ENCODE results near the gene TMEM151B.
A peak's percentile ranks its signal among the peaks of the same experiment; 100 is the strongest.
"Not testable (repeated sequence)": the region's sequence is repeated elsewhere in the genome, so short reads cannot be mapped to it uniquely, and the experiment has no call there.

Gene TMEM151B

DNA sequence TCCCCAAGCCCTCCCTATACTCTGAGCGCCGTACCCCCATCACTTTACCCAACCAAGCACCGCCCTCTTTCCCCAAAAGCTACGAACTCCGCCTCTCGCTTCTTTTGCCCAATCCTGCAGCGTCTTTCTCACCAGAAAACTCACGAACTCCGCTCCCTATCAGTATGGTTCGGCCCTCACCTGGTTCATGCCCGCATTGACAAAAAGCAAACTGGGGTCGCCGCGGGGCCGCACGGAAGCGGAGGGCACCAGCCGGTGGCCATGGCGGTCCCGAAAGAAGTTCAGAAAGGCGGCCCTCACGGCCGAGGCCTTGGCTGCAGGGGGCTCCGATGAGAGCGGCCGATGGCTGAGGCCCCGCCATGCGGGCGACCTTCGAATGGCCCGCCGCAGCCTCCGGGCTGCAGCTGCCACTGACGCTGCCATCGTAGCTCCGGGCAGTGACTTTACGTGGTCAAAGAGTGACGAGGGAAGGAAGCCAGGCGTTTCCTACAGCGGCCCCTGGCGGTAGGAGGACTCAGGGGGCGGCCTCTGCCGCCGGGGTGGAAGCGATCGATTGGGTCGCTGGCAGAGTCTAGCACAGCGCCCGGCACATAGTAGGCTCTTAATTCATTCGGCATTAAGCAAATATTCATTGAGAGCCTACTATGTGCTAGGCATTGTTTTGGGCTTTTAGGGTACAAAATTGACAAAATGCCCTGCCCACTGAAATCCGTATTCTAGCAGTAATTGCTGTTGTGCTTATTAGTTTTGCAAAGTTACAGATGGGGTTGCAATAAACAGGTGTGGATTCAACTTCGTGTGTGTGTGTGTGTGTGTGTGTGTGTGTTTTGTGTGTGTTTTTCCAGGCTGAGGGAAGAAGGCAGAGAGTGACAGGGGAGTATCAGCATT, 42.9 kb downstream of the TMEM151B start, which contains the start of gene AARS2:
AARS2 (minus strand) TSS at position 447 of the 888 bp plus-strand sequence; CDS start at position 423, 24 bp downstream.
- Histone ChIP-seq H3K9ac (ENCODE audit: low read depth, low read length) (peak within 1 kb of the TSS; percentile 77), H3K4me1 (ENCODE audit: insufficient read depth, low read length) (peaks cover 4% of the 10 kb centered on the region; the same call in 1 of the 2 replicates), H3K36me3 (ENCODE audit: insufficient read depth, low read length) (peaks cover 15% of the 10 kb centered on the region), H3K9me3 (ENCODE audit: control insufficient read depth, insufficient read depth, low read length) (no peaks in the 10 kb centered on the region)

DNA sequence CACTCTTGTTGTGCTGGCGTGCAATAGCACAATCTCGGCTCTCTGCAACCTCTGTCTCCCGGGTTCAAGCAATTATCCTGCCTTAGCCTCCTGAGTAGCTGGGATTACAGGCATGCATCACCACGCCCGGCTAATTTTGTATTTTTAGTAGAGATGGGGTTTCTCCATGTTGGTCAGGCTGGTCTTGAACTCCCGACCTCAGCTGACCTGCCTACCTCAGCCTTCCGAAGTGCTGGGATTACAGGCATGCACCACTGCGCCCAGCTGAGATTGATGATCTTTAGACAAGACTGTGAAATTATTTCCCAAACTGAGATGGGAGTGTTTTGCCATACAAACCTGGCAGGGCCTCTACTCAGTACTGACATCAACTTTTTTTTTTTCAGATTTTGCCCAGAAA, 44.4 kb downstream of the TMEM151B start:
- not testable (repeated sequence) for H3K4me1 ChIP-seq (ENCODE audit: insufficient read depth, low read length); H3K36me3 ChIP-seq (ENCODE audit: insufficient read depth, low read length); H3K9me3 ChIP-seq (ENCODE audit: control insufficient read depth, insufficient read depth, low read length); H3K9ac ChIP-seq (ENCODE audit: low read depth, low read length)

DNA sequence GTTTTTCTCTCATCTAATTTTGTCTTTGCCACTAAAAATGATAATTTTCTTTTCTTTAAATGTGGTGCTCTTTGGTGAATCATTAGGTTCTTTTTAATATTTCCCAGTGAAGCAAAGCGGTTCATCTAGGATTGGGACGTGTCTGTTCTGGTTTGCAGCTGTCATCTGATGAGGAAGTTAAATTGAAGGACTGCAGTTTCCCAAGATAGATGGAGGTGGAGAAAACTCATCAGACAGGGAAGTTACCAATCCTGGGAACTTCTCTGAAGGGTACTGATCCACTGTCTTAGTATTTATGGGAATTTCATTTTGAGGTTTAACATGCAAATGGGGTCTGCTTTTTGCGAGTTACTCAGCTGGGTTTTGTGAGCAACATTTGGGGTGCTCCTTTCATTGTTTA, 45.3 kb downstream of the TMEM151B start:
- Histone ChIP-seq H3K4me1 (ENCODE audit: insufficient read depth, low read length) (peaks cover 4% of the 10 kb centered on the region; the same call in 1 of the 2 replicates), H3K9me3 (ENCODE audit: control insufficient read depth, insufficient read depth, low read length) (no peaks in the 10 kb centered on the region), H3K9ac (ENCODE audit: low read depth, low read length) (no peak overlapping the region), H3K36me3 (ENCODE audit: insufficient read depth, low read length) (peaks cover 10% of the 10 kb centered on the region; the same call in 1 of the 2 replicates)

DNA sequence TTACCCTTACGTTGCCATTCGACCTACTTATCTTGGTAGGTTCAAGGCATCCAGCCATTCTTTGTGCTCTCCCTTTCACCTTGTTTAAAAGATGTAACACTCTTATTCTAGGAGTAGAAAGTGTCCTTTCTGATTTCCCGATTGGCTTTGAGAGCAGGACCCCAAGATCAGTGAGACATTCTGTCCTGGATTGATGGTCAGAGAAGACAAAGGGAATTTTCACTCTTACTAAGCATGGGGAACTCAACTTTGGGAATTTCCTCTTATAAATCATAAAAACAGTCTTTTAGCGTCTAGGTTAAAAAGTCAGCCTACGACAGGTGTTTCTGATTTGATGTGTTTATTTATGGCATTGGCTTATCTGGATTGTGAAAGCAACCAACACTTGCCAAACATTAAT, 45.7 kb downstream of the TMEM151B start:
- Histone ChIP-seq H3K9me3 (ENCODE audit: control insufficient read depth, insufficient read depth, low read length) (no peaks in the 10 kb centered on the region), H3K36me3 (ENCODE audit: insufficient read depth, low read length) (peaks cover 10% of the 10 kb centered on the region; the same call in 1 of the 2 replicates), H3K4me1 (ENCODE audit: insufficient read depth, low read length) (peaks cover 4% of the 10 kb centered on the region; the same call in 1 of the 2 replicates), H3K9ac (ENCODE audit: low read depth, low read length) (no peak overlapping the region)

DNA sequence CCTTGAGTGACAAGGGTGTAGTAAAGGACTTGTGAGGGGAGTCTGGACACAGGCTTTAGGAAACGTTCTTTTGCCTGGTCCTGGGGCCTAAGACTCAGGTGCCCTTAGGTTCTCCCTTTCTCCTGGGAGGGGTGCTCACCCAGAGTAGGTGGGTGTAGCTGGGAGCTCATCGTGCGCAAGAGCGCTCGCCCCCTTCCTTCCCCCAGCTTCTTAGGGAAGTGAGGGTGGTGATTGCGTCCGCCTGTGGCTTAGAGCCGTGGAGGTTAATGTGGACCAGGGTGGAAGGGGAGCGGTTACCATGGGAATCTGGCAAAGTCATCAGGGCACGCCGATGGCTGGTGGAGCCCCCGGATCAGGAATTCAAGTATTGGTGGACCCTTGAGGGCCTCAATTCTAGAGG, 46.2 kb downstream of the TMEM151B start:
- Histone ChIP-seq H3K9ac (ENCODE audit: low read depth, low read length) (no peak overlapping the region), H3K36me3 (ENCODE audit: insufficient read depth, low read length) (peaks cover 6% of the 10 kb centered on the region; the same call in 1 of the 2 replicates), H3K4me1 (ENCODE audit: insufficient read depth, low read length) (peaks cover 4% of the 10 kb centered on the region; the same call in 1 of the 2 replicates), H3K9me3 (ENCODE audit: control insufficient read depth, insufficient read depth, low read length) (no peaks in the 10 kb centered on the region)

DNA sequence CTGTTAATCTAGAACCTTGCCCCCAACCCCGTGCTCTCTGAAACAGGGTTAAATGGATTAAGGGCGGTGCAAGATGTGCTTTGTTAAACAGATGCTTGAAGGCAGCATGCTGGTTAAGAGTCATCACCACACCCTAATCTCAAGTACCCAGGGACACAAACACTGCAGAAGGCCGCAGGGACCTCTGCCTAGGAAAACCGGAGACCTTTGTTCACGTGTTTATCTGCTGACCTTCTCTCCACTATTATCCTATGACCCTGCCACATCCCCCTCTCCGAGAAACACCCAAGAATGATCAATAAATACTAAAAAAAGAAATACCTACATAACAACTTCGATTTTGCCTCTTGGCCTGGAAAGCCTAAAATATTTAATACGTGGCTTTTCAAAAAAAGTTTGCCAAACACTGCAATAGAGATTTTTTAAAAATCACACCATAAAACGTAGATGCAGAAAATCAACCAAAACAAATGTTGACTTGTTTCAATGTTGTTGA, 46.9 kb downstream of the TMEM151B start:
- not testable (repeated sequence) for H3K9ac ChIP-seq (ENCODE audit: low read depth, low read length)

DNA sequence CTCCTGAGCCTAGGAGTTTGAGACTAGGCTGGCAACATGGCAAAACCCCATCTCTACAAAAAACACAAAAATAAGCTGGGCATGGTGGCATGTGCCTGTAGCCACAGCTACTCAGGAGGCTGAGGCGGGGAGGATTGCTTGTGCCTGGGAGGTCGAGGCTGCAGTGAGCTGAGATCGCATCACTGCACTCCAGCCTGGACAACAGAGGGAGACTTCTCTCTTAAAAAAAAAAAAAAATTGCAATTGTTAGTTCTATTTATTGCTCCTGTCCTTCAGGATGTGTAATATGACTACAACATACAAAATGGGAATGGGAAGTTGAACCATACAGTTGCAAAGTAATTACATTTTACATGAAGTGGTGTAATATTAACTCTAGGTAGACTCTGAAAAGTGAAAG, 51.0 kb downstream of the TMEM151B start:
- H3K4me1 ChIP-seq (ENCODE audit: insufficient read depth, low read length): no peaks in the 10 kb centered on the region
- no peaks in the 10 kb centered on the region for H3K36me3 ChIP-seq (ENCODE audit: insufficient read depth, low read length)
- H3K9ac ChIP-seq (ENCODE audit: low read depth, low read length): no peak overlapping the region
- H3K9me3 ChIP-seq (ENCODE audit: control insufficient read depth, insufficient read depth, low read length): no peaks in the 10 kb centered on the region

More for the DNA sequence above, 46.9 kb downstream of the TMEM151B start:
- H3K36me3 ChIP-seq (ENCODE audit: insufficient read depth, low read length); H3K4me1 ChIP-seq (ENCODE audit: insufficient read depth, low read length); H3K9me3 ChIP-seq (ENCODE audit: control insufficient read depth, insufficient read depth, low read length): not testable (repeated sequence)

DNA sequence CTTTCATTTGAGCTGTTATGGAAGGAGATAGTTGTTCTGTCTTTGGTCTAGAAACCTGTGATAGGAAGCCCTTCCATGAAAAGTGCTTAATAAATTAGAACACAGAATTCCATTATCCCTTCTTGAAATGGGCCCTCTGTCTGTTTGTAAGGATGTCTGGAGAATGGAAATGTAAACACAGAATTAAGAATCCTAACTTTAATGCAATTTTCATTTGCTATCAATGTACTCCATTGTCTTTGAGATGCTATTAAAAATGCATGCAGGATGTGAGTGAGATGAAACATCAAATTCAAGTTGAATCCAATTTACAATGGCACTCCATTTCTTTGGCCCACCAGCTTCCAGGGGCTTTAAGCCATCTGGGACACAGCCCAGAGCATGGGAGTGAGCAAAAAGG, 56.8 kb downstream of the TMEM151B start:
- H3K9ac ChIP-seq (ENCODE audit: low read depth, low read length): no peak overlapping the region
- H3K4me1 ChIP-seq (ENCODE audit: insufficient read depth, low read length): peaks cover 17% of the 10 kb centered on the region
- no peaks in the 10 kb centered on the region for H3K9me3 ChIP-seq (ENCODE audit: control insufficient read depth, insufficient read depth, low read length)
- no peaks in the 10 kb centered on the region for H3K36me3 ChIP-seq (ENCODE audit: insufficient read depth, low read length)

DNA sequence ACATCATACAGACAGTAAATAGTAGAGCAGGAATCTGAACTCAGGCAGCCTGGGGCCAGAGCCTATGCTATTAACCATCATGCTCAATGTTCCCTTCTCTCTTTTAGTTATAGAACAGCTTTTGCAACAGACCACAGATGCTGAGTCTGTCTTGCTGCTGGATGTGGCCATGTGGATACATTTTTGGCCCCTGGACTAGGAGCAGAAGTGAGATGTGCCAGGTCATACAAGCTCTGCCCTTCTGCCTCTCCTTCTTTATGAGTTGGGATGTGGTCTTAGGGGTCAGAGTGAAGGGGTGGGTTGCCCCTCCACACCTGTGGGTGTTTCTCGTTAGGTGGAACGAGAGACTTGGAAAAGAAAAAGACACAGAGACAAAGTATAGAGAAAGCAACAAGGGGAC, 57.5 kb downstream of the TMEM151B start:
- H3K9me3 ChIP-seq (ENCODE audit: control insufficient read depth, insufficient read depth, low read length): no peaks in the 10 kb centered on the region
- H3K4me1 ChIP-seq (ENCODE audit: insufficient read depth, low read length): peaks cover 17% of the 10 kb centered on the region
- no peak overlapping the region; the same call in 1 of the 2 replicates for H3K9ac ChIP-seq (ENCODE audit: low read depth, low read length)
- H3K36me3 ChIP-seq (ENCODE audit: insufficient read depth, low read length): no peaks in the 10 kb centered on the region

DNA sequence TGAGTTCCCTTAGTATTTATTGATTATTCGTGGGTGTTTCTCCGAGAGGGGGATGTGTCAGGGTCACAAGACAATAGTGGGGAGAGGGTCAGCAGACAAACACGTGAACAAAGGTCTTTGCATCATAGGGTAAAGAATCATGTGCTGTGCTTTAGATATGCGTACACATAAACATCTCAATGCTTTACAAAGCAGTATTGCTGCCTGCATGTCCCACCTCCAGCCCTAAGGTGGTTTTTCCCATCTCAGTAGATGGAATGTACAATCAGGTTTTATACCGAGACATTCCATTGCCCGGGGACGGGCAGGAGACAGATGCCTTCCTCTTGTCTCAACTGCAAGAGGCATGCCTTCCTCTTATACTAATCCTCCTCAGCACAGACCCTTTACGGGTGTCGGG, 58.0 kb downstream of the TMEM151B start:
- Histone ChIP-seq H3K4me1 (ENCODE audit: insufficient read depth, low read length) (peaks cover 17% of the 10 kb centered on the region), H3K9ac (ENCODE audit: low read depth, low read length) (peak overlapping the region; percentile 31)
- H3K9me3 ChIP-seq (ENCODE audit: control insufficient read depth, insufficient read depth, low read length); H3K36me3 ChIP-seq (ENCODE audit: insufficient read depth, low read length): not testable (repeated sequence)

DNA sequence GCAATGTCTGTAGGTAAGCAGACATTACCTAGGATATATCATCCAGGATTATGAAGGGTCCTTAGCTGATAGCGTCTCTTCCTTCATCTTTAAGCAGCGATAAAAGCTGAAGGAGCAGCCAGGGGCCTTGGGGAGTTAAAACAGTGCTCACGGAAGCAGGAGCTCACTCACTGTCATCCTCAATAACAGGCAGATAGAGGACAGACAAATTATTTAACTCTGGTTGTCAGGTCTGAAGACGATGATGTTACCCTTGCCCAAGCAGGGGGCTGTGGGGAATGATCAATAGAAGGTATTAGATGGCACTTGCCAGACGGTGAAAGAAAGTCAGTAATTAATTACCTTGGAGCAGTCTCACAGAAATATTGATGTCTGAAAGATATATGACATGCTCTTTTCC, 59.6 kb downstream of the TMEM151B start:
- H3K36me3 ChIP-seq (ENCODE audit: insufficient read depth, low read length): no peaks in the 10 kb centered on the region
- H3K9me3 ChIP-seq (ENCODE audit: control insufficient read depth, insufficient read depth, low read length): no peaks in the 10 kb centered on the region
- peaks cover 17% of the 10 kb centered on the region for H3K4me1 ChIP-seq (ENCODE audit: insufficient read depth, low read length)
- no peak overlapping the region for H3K9ac ChIP-seq (ENCODE audit: low read depth, low read length)

DNA sequence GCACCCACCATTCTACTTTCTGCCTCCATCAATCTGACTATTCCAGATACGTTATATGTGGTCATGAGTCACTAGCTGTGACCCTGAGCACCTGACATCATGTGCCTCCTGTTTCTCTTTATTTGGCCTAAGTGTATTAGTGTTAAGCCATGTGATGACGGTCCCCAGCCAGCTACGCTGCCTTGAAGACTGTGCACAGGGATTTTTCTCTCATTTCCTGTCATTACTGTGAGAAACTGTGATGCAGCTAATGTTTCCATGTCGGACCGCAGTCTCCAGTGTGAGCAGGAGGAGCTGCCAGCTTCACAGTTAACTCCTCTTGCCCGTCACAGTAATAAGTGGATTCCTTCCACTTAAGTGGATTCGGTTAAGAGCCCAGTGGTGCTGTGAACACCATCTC, 62.3 kb downstream of the TMEM151B start:
- peaks cover 17% of the 10 kb centered on the region for H3K4me1 ChIP-seq (ENCODE audit: insufficient read depth, low read length)

DNA sequence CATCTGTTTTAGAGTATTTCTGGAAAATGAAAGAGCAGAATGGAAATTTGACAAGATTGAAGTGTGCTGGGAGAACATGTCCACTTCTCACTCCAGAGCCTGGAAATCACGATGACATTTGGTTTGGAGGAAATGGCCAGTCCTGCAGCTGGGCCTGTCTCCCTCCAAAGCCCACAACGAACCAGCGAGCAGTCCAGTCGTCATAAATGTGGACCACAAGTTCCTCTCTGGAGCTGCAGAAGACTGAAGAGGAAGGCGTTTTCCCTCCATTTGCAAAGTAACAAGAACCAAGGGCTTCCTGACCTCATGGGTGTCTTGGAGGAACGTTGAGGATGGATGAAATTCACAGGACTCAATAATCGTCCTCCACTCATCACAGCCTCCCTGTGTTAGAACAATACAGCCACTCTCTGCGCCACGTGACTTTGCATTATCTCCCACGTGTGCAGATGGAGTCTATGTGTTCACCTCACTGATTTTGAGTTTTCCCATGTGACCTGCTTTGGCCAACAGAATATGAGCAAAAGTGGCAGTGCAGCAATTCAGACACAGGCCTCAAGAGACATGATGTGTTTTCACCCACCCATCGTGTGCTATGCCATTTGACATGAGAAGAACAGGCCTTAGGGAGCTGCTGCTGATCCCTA, 63.1 kb downstream of the TMEM151B start:
- Histone ChIP-seq H3K36me3 (ENCODE audit: insufficient read depth, low read length) (no peaks in the 10 kb centered on the region), H3K9ac (ENCODE audit: low read depth, low read length) (no peak overlapping the region), H3K4me1 (ENCODE audit: insufficient read depth, low read length) (peaks cover 10% of the 10 kb centered on the region), H3K9me3 (ENCODE audit: control insufficient read depth, insufficient read depth, low read length) (no peaks in the 10 kb centered on the region)

More for the DNA sequence above, 62.3 kb downstream of the TMEM151B start:
- H3K9me3 ChIP-seq (ENCODE audit: control insufficient read depth, insufficient read depth, low read length): no peaks in the 10 kb centered on the region
- H3K36me3 ChIP-seq (ENCODE audit: insufficient read depth, low read length): no peaks in the 10 kb centered on the region
- H3K9ac ChIP-seq (ENCODE audit: low read depth, low read length): no peak overlapping the region

DNA sequence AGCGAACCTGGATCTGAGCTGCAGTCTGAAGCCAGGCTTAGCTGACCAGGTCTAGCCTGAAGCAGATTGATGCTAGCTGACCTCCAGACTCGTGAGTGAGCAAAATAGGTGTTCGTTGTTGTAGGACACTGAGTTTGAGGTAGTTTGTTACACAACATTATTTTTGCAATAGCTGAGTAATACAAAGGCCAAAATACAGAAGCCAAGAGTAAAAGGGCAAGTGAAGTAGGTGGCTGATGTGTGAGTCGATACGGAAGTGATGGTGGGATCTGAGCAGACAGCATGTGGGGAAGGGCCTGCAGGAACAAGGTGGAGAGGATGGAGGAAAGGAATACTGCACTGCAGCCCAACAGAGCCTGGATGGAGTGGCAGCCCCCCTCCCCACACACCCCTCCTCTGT, 63.7 kb downstream of the TMEM151B start:
- Histone ChIP-seq H3K36me3 (ENCODE audit: insufficient read depth, low read length) (no peaks in the 10 kb centered on the region), H3K9ac (ENCODE audit: low read depth, low read length) (no peak overlapping the region), H3K4me1 (ENCODE audit: insufficient read depth, low read length) (peaks cover 10% of the 10 kb centered on the region), H3K9me3 (ENCODE audit: control insufficient read depth, insufficient read depth, low read length) (no peaks in the 10 kb centered on the region)

Measured in ES-I3 (cell line).